T47D (cell line): Measurements from ENCODE around the gene EIF1.

Experiments used
- DNase-seq, 2 experiments: peaks; one replicate each; pipeline versions ENCODE4 v3.0.0 to v3.0.0-alpha.2; 2011 to 2012; ENCODE audit warnings: low read depth in 1 of 2, low spot score in 1 of 2
- JUND ChIP-seq: IDR thresholded peaks from 2 replicates; pipeline ENCODE4 v1.6.1; 2012; ENCODE audit warnings: low read depth
- in situ Hi-C: cut with HindIII; loops from 2 replicates; pipeline ENCODE4 v1.10.0; 2016; ENCODE audit warnings: low sequenced_read_pairs, low pct_unique_long_range_greater_than_20kb

EIF1 gene

GRCh38 chr17:41707803-41708669 lies 19.4 kb downstream of the EIF1 start:
- in situ Hi-C loops, result no loop called here

DNA sequence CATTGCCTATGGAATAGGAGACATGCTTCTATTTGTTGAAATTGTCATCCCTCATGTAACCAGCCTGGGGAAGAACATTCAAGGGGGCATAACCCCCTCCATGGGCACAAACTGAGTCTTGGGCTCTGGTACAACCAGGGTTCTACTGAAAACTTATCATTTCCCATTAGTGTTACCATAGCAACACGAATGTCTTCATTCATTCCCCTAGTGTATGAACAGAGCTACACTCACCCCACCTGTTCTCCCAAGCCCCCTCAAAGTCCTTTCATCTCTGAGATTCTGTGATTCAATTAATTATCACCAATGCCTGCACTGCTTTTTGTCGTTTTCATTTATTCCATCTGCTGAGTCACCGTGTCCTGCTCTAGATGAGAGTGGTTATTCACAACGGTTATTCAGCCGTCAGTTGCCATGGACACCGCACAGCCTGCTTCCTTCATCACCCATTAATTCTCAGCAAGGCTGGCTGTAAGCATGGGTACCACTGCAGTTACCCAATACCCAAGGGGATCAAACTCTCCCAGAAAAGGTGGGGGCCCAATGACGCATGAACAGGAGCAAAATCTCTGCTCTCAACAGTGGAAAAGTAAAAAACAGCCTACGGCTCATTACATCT lies 21.9 kb downstream of the EIF1 start:
- in situ Hi-C loops, result no loop called here
- TF ChIP-seq JUND, result no peak
- no peak for DNase-seq

More at GRCh38 chr17:41707803-41708669, 19.4 kb downstream of the EIF1 start:
- TF ChIP-seq JUND, result no peak
- DNase-seq, result no peak

- in situ Hi-C loops, result no loop called here
- DNase-seq, result no peak
- no peak for TF ChIP-seq JUND
These were observed 23.1 kb downstream of the EIF1 start, which contains the start of gene GAST for GRCh38 chr17:41711669-41712400. GAST (plus strand) TSS chr17:41712331; CDS start chr17:41715437, 3,106 bp downstream.

DNA sequence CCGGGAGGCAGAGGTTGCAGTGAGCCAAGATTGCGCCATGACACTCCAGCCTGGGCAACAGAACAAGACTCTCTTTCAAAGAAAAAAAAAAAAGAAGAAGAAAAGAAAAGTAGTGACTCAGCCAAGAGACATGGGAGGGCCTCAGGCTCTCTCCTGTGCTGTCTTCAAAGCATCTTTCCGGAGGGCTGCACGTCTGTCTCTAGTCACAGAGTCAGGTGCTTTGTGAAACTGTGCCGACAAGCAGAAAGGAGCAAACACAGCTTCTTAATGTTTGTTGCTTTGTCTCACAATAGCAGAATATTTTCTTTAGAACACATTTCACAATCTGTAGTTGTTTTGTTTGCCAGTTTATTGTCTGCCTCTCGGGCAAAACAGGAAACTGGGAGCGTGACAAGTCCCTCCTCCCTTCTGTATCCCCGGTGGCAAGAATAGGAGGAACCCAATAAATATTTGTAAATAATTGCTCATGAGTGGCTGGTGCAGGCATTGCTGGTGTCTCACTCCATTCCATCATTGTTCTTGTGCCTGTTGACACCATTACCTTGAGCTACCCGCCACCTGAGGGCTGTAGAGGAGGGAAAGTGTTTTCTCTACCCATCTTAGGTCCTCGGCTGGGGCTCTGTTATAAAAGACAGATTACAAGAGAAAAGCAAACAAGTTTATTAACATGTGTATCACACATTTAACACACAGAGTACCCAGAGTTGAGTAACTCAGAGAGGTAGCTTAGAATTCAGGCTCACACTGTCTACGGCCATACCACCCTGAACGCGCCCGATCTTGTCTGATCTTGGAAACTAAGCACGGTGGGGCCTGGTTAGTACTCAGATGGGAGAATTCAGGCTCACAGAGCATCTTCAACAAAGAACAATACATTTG lies 29.0 kb downstream of the EIF1 start:
- peak in 1 of 2 experiments; percentile 60 for DNase-seq
- in situ Hi-C loops, result no loop called here
- TF ChIP-seq JUND, result no peak

GRCh38 chr17:41718287-41718645 lies 29.6 kb downstream of the EIF1 start:
- in situ Hi-C loops, result no loop called here
- no peak for DNase-seq
- TF ChIP-seq JUND, result no peak

- DNase-seq, result no peak
- no peak for TF ChIP-seq JUND
- in situ Hi-C loops, result no loop called here
These were observed 33.5 kb downstream of the EIF1 start for GRCh38 chr17:41722231-41722630.

- no peak for DNase-seq
- in situ Hi-C loops, result no loop called here
- no peak for TF ChIP-seq JUND
These were observed 35.3 kb downstream of the EIF1 start for GRCh38 chr17:41723801-41724475.

GRCh38 chr17:41724476-41725050 lies 35.9 kb downstream of the EIF1 start:
- in situ Hi-C loops, result no loop called here
- TF ChIP-seq JUND, result no peak
- DNase-seq, result no peak

- no peak for TF ChIP-seq JUND
- DNase-seq, result no peak
- in situ Hi-C loops, result no loop called here
These were observed 36.4 kb downstream of the EIF1 start for GRCh38 chr17:41725134-41725533.

- TF ChIP-seq JUND, result no peak
- in situ Hi-C loops, result no loop called here
- DNase-seq, result no peak
These were observed 39.4 kb downstream of the EIF1 start for GRCh38 chr17:41728056-41728455.

DNA sequence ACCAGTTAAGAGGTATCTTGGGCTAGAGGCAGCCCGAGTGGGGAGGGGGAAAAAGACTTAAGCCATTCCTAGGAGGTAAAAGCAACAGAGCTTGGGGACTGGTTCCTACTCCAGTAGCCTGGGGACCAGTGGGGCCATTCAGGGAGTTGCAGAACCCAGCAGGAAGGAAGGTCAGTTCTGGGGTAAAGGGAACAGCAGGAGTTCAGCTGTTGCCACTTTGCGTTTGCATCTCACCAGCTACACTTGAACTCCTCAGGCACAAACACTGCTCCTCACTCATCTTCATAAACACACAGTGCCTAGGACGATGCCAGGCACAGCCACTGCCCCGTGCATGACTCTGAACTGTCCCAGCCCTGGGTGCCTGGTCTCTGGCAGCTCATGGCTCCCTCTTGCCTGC lies 41.8 kb downstream of the EIF1 start:
- in situ Hi-C loops, result no loop called here
- DNase-seq, result no peak
- TF ChIP-seq JUND, result no peak
